GM23248 (cell line): ENCODE measurements around the gene ITGB3BP.

ENCODE experiments used
- EZH2 ChIP-seq: fragments of 200-600 bp; sonication (generic); IDR thresholded peaks from 2 replicates; pipeline ENCODE4 v1.6.1; 2018; ENCODE audit warnings: antibody characterized with exemption, mild to moderate bottlenecking; ENCODE audit not compliant: insufficient read depth, poor library complexity, severe bottlenecking
- EZH2phosphoT487 ChIP-seq: fragments of 200-600 bp; sonication (generic); IDR thresholded peaks from 2 replicates; pipeline ENCODE4 v1.6.1; 2018; ENCODE audit warnings: antibody characterized with exemption, moderate library complexity, mild to moderate bottlenecking, low read depth; ENCODE audit not compliant: insufficient read depth

DNA sequence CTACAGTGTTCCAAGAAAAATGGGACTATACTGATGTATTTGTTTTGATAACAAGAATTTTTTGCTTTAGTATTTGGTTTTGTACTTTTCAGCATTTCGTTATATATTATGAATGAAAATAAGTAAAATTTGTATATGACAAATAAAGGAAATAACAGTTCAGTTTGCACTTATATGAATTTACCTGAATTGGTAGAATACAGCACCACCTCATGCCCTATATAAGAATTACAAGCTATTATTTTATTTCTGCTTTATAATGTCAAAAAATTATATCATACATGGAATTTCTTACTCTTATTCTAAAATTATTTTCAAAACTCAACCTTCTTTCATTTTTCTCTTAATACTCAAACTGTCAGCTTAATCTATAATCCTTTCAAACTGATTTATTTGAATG is 14.9 kb upstream of the ITGB3BP start:
- TF ChIP-seq EZH2phosphoT487 (no peak), EZH2 (no peak)
